Smooth muscle cell (in vitro differentiated cells): ENCODE measurements around the gene MICAL3. TPM values are rescaled to one million over a fixed set of nuclear protein-coding genes. Genes with fewer than 3 reads are reported as not detected.

Experiments used
- DNase-seq: peaks from one replicate; lab custom pipeline; 2025; ENCODE audit not compliant: unreplicated experiment; lab: John Stamatoyannopoulos, UW
- H2AFZ ChIP-seq: fragments of 200-600 bp; sonication (generic); 2 replicates; pipeline ENCODE4 v1.6.0; 2016; ENCODE audit warnings: antibody characterized with exemption, low read depth, mild to moderate bottlenecking
- H3F3A ChIP-seq: fragments of 200-600 bp; sonication (generic); 2 replicates; pipeline ENCODE4 v1.6.0; 2017; ENCODE audit warnings: antibody characterized with exemption, low read depth
- H3K27ac ChIP-seq: fragments of 200-600 bp; sonication (generic); 2 replicates; pipeline ENCODE4 v1.5.1; 2016; ENCODE audit warnings: low read depth, mild to moderate bottlenecking
- H3K27me3 ChIP-seq: fragments of 200-600 bp; sonication (generic); 2 replicates; pipeline ENCODE4 v1.6.1; 2016; ENCODE audit warnings: low read depth, mild to moderate bottlenecking
- H3K36me3 ChIP-seq: fragments of 200-600 bp; sonication (generic); 2 replicates; pipeline ENCODE4 v1.5.1; 2016; ENCODE audit warnings: low read depth
- H3K4me1 ChIP-seq: fragments of 200-600 bp; sonication (generic); 2 replicates; pipeline ENCODE4 v1.5.1; 2016; ENCODE audit warnings: low read depth
- H3K4me2 ChIP-seq: fragments of 200-600 bp; sonication (generic); 2 replicates; pipeline ENCODE4 v1.6.0; 2016; ENCODE audit warnings: mild to moderate bottlenecking
- H3K4me3 ChIP-seq: fragments of 200-600 bp; sonication (generic); 2 replicates; pipeline ENCODE4 v1.5.1; 2016; ENCODE audit warnings: mild to moderate bottlenecking
- H3K79me2 ChIP-seq: fragments of 200-600 bp; sonication (generic); 2 replicates; pipeline ENCODE4 v1.6.0; 2016; ENCODE audit warnings: low read depth, mild to moderate bottlenecking
- H3K9ac ChIP-seq: fragments of 200-600 bp; sonication (generic); 2 replicates; pipeline ENCODE4 v1.6.0; 2016; ENCODE audit warnings: low read depth
- H3K9me3 ChIP-seq: fragments of 200-600 bp; sonication (generic); replicated peaks from 2 replicates; pipeline ENCODE4 v1.5.1; 2016; ENCODE audit warnings: low read depth
- H4K20me1 ChIP-seq: fragments of 200-600 bp; sonication (generic); 2 replicates; pipeline ENCODE4 v1.6.0; 2016; ENCODE audit warnings: low read depth
- WGBS: methylation state at CpG from one replicate; pipeline ENCODE4 v1.1.7; 2016; ENCODE audit warnings: low lambda C conversion rate; 5-methylcytosine and 5-hydroxymethylcytosine counted together
- polyA plus RNA-seq: library from polyadenylated mRNA; unstranded; fragments of >200 nt; fragmentation: Nextera tagmentation; extraction: Ambion mirVana; gene quantifications from 2 replicates; pipeline ENCODE4 v1.2.1, GENCODE V29; 2016
- total RNA-seq: library from RNA; depleted of rRNA; stranded (reverse); fragments of >200 nt; gene quantifications from 2 replicates; pipeline ENCODE4 v1.2.3, GENCODE V29; 2014
- TF ChIP-seq, protein P1 (sequence below): fragments of 200-600 bp; sonication (generic); IDR thresholded peaks from 2 replicates; pipeline ENCODE4 v1.5.1; 2017; ENCODE audit warnings: borderline replicate concordance, mild to moderate bottlenecking, antibody characterized with exemption; ENCODE audit not compliant: insufficient read depth, poor library complexity, severe bottlenecking

The MICAL3 gene
- total and polyA plus RNA-seq, 2 experiments from 2014 or later, result 3.1 to 28.6 TPM

DNA sequence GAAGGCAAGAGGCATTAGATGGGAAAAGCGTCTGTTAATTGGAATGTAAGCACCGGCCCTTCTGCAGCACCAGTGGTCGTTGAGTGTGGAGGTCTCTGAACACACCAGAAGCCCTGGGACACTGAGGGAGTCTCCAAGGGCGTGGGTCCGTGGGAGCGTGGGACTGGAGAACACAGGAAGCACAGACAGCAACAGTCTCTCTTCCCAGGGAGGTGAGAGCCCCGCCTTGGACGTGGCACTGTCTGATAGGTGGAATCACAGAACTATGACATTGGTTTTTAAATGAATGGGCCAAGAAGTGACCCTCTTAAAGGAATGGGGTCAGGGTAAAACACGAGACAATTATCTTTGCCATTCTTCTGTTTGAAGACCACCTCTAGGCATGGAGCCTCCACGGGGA, 221.9 kb downstream of the MICAL3 start:
- Histone ChIP-seq H3K9me3 (no peaks in the 10 kb centered on the region), H3K27me3 (no peaks in the 10 kb centered on the region)
- 98% methylated on average over 10 of the region's 10 CpGs for WGBS

DNA sequence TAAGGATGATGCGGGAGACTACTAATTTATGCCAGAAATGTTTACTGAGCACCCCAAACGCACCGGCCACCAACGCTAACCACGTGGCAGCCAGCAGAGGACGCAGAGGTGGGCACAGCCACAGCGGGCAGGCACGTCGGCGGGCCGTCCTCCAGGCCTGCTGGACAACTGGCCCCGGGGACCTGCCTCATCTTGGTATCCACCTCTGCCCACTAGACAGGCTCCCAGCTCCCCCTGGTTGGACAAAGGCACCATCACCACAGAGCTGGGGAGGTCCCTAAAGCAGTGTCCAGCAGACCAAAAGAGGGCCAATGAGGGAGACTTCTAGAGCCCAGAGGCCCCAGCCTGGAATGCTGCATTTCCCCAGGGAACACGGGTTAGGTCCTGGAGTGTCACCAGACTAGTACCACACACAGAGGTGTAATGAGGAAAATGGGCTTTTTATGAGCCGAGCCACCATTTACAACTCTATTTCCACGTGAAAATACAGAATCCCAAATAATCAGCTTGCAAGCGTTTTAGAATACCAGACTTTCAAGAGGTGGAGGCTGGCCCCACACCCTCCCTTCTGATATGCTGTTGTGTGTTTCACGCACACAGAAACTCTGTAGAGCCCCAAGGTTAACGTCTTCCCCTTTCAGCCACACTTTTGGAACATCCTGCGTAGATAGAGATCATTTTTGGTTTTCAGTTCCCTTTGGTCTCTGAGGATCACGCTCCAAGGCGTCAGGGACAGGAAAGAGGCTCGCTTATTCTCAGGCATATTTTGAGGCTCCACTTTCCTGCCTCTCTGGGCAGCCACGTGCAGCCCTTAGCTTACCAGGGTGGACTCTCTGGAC, 226.4 kb downstream of the MICAL3 start:
- Histone ChIP-seq H3F3A (no peaks in the 10 kb centered on the region), H2AFZ (no peak overlapping the region), H3K27me3 (no peaks in the 10 kb centered on the region), H3K9ac (no peak overlapping the region), H3K27ac (no peak overlapping the region), H3K4me2 (no peak overlapping the region), H3K9me3 (no peaks in the 10 kb centered on the region), H3K4me3 (no peak overlapping the region), H3K79me2 (no peaks in the 10 kb centered on the region), H3K36me3 (no peaks in the 10 kb centered on the region), H4K20me1 (no peaks in the 10 kb centered on the region), H3K4me1 (no peaks in the 10 kb centered on the region)
- WGBS, result 94% methylated on average over 23 of the region's 23 CpGs
- TF ChIP-seq, protein P1, sequence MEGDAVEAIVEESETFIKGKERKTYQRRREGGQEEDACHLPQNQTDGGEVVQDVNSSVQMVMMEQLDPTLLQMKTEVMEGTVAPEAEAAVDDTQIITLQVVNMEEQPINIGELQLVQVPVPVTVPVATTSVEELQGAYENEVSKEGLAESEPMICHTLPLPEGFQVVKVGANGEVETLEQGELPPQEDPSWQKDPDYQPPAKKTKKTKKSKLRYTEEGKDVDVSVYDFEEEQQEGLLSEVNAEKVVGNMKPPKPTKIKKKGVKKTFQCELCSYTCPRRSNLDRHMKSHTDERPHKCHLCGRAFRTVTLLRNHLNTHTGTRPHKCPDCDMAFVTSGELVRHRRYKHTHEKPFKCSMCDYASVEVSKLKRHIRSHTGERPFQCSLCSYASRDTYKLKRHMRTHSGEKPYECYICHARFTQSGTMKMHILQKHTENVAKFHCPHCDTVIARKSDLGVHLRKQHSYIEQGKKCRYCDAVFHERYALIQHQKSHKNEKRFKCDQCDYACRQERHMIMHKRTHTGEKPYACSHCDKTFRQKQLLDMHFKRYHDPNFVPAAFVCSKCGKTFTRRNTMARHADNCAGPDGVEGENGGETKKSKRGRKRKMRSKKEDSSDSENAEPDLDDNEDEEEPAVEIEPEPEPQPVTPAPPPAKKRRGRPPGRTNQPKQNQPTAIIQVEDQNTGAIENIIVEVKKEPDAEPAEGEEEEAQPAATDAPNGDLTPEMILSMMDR, result no peak
- no peak for DNase-seq

More for the DNA sequence above, 221.9 kb downstream of the MICAL3 start:
- H3K36me3 ChIP-seq, result no peaks in the 10 kb centered on the region
- no peak overlapping the region for H3K9ac ChIP-seq
- no peak overlapping the region for H3K4me2 ChIP-seq
- H3K4me1 ChIP-seq, result no peaks in the 10 kb centered on the region
- no peak for DNase-seq
- no peak overlapping the region for H3K4me3 ChIP-seq
- no peak overlapping the region for H3K27ac ChIP-seq
- H2AFZ ChIP-seq, result no peak overlapping the region
- no peaks in the 10 kb centered on the region for H3F3A ChIP-seq
- H4K20me1 ChIP-seq, result no peaks in the 10 kb centered on the region
- H3K79me2 ChIP-seq, result no peaks in the 10 kb centered on the region
- TF ChIP-seq, protein P1, result no peak

- H3K9me3 ChIP-seq, result no peaks in the 10 kb centered on the region
- H3K27ac ChIP-seq, result no peak overlapping the region
- TF ChIP-seq, protein P1, result no peak
- H3K27me3 ChIP-seq, result no peaks in the 10 kb centered on the region
- no peak overlapping the region for H3K4me3 ChIP-seq
- no peak for DNase-seq
- H3K4me2 ChIP-seq, result no peak overlapping the region
- H3K4me1 ChIP-seq, result no peaks in the 10 kb centered on the region
- H3F3A ChIP-seq, result no peaks in the 10 kb centered on the region
- no peak overlapping the region for H3K9ac ChIP-seq
- no peaks in the 10 kb centered on the region for H3K79me2 ChIP-seq
- H3K36me3 ChIP-seq, result no peaks in the 10 kb centered on the region
- WGBS, result 96% methylated on average over 5 of the region's 5 CpGs
- H2AFZ ChIP-seq, result no peak overlapping the region
- no peaks in the 10 kb centered on the region for H4K20me1 ChIP-seq
Observed at GRCh38 chr22:17796695-17797094, 227.7 kb downstream of the MICAL3 start.
